Neuronal stem cell (in vitro differentiated cells): ENCODE data around the gene KCNK3.

Source experiments
- DNase-seq: peaks from one replicate; pipeline ENCODE4 v3.0.0-alpha.2; 2013; ENCODE audit warnings: low spot score
- H2AFZ ChIP-seq: one replicate; pipeline ENCODE4 v1.6.1; 2013; ENCODE audit warnings: mild to moderate bottlenecking, low read length, inconsistent platforms
- H2AK5ac ChIP-seq: 2 replicates; pipeline ENCODE4 v1.6.1; 2013; ENCODE audit warnings: low read depth, mild to moderate bottlenecking, inconsistent platforms, low read length, moderate library complexity, mixed read lengths
- H2BK120ac ChIP-seq: 2 replicates; pipeline ENCODE4 v1.6.1; 2013; ENCODE audit warnings: low read depth, mild to moderate bottlenecking, inconsistent platforms, low read length, moderate library complexity, mixed read lengths
- H2BK12ac ChIP-seq: one replicate; pipeline ENCODE4 v1.6.1; 2013; ENCODE audit warnings: low read length, inconsistent platforms
- H2BK15ac ChIP-seq: 2 replicates; pipeline ENCODE4 v1.6.1; 2013; ENCODE audit warnings: mild to moderate bottlenecking, low read length, inconsistent platforms, mixed read lengths
- H2BK5ac ChIP-seq: one replicate; pipeline ENCODE4 v1.6.1; 2013; ENCODE audit warnings: inconsistent platforms, mild to moderate bottlenecking, low read length, moderate library complexity
- H3K14ac ChIP-seq: one replicate; pipeline ENCODE4 v1.6.1; 2013; ENCODE audit warnings: low read length, inconsistent platforms
- H3K18ac ChIP-seq: 2 replicates; pipeline ENCODE4 v1.6.1; 2013; ENCODE audit warnings: low read length, inconsistent platforms
- H3K23ac ChIP-seq: 2 replicates; pipeline ENCODE4 v1.6.1; 2013; ENCODE audit warnings: low read depth, mild to moderate bottlenecking, mixed read lengths, low read length, inconsistent platforms; ENCODE audit not compliant: poor library complexity
- H3K27ac ChIP-seq: replicated peaks from 3 replicates; pipeline ENCODE4 v1.5.1; 2013; ENCODE audit warnings: low read length, inconsistent platforms
- H3K27me3 ChIP-seq, 3 experiments: 2 replicates each; pipeline ENCODE4 v1.6.1; 2013; ENCODE audit warnings: low read length in 3 of 3, mild to moderate bottlenecking in 2 of 3, inconsistent platforms in 1 of 3, low read depth in 1 of 3, mixed read lengths in 1 of 3, moderate library complexity in 1 of 3; ENCODE audit not compliant: control insufficient read depth in 3 of 3, insufficient read depth in 3 of 3
- H3K36me3 ChIP-seq, 2 donors: replicated peaks in 1 of 2; 2 replicates each; pipeline ENCODE4 v1.6.1; 2013; ENCODE audit warnings: low read length in 2 of 2; ENCODE audit not compliant: control insufficient read depth in 2 of 2, insufficient read depth in 2 of 2
- H3K4ac ChIP-seq: 2 replicates; pipeline ENCODE4 v1.6.1; 2013; ENCODE audit warnings: inconsistent platforms, mild to moderate bottlenecking, low read length, moderate library complexity
- H3K4me1 ChIP-seq, 2 donors: 1 replicate in 1 of 2; 2 replicates in 1 of 2; pipeline ENCODE4 v1.6.1; 2013; ENCODE audit warnings: low read length in 2 of 2, low read depth in 1 of 2; ENCODE audit not compliant: control insufficient read depth in 2 of 2, insufficient read depth in 1 of 2
- H3K4me2 ChIP-seq: one replicate; pipeline ENCODE4 v1.6.1; 2013; ENCODE audit warnings: mild to moderate bottlenecking, low read length, inconsistent platforms; ENCODE audit not compliant: insufficient read depth, poor library complexity, severe bottlenecking
- H3K4me3 ChIP-seq, 2 donors: 2 replicates each; pipeline ENCODE4 v1.5.1; 2013; ENCODE audit warnings: low read length in 2 of 2, mild to moderate bottlenecking in 2 of 2, inconsistent platforms in 1 of 2, moderate library complexity in 1 of 2
- H3K79me1 ChIP-seq: one replicate; pipeline ENCODE4 v1.6.1; 2013; ENCODE audit warnings: low read depth, mild to moderate bottlenecking, inconsistent platforms, low read length, moderate library complexity
- H3K9ac ChIP-seq: one replicate; pipeline ENCODE4 v1.6.1; 2013; ENCODE audit warnings: mild to moderate bottlenecking, low read depth, low read length, inconsistent platforms; ENCODE audit not compliant: poor library complexity
- H3K9me3 ChIP-seq, 2 donors: replicated peaks in 1 of 2; 2 replicates each; pipeline versions ENCODE3 to v1.6.1; 2013; ENCODE audit warnings: low read length in 2 of 2, mild to moderate bottlenecking in 2 of 2, inconsistent platforms in 1 of 2, low read depth in 1 of 2, mixed read lengths in 1 of 2, moderate library complexity in 1 of 2; ENCODE audit not compliant: control insufficient read depth in 2 of 2, insufficient read depth in 1 of 2
- H4K8ac ChIP-seq: one replicate; pipeline ENCODE4 v1.6.1; 2013; ENCODE audit warnings: low read depth, mild to moderate bottlenecking, inconsistent platforms, low read length, moderate library complexity
- H4K91ac ChIP-seq: one replicate; pipeline ENCODE4 v1.6.1; 2013; ENCODE audit warnings: low read length, low read depth, mild to moderate bottlenecking, inconsistent platforms; ENCODE audit not compliant: poor library complexity
- WGBS, 2 donors: extraction: QIAGEN DNeasy Blood & Tissue Kit; methylation state at CpG; one replicate each; pipeline ENCODE4 v1.1.7; 2013; ENCODE audit warnings: missing lambda C conversion rate in 2 of 2, mixed read lengths in 1 of 2; ENCODE audit not compliant: insufficient read length in 2 of 2, insufficient replicate concordance in 1 of 2; ENCODE audit errors: extremely low coverage in 2 of 2; 5-methylcytosine and 5-hydroxymethylcytosine counted together

Gene KCNK3

GRCh38 chr2:26666671-26667070 is 25.9 kb upstream of the KCNK3 start:
- Histone ChIP-seq H2BK15ac (no peak overlapping the region), H3K4me2 (no peak overlapping the region), H2BK5ac (no peak overlapping the region), H3K4ac (no peak overlapping the region), H3K18ac (no peak overlapping the region), H2AK5ac (no peak overlapping the region), H3K9me3 (no peaks in the 10 kb centered on the region), H3K9ac (no peak overlapping the region), H2AFZ (no peak overlapping the region), H3K79me1 (no peaks in the 10 kb centered on the region), H3K14ac (no peak overlapping the region), H3K27ac (no peak overlapping the region), H2BK120ac (no peak overlapping the region), H3K27me3 (peaks cover 0 to 28% (median 0%) of the 10 kb centered on the region in 3 experiments), H3K36me3 (no peaks in the 10 kb centered on the region), H4K91ac (no peak overlapping the region), H3K4me3 (no peak overlapping the region), H3K4me1 (no peaks in the 10 kb centered on the region), H4K8ac (no peak overlapping the region), H2BK12ac (no peak overlapping the region), H3K23ac (no peak overlapping the region)
- WGBS, 2 donors = no CpG with 5 or more reads among the region's 2 CpGs
- no peak for DNase-seq

- H3K36me3 ChIP-seq = no peaks in the 10 kb centered on the region
- H3K14ac ChIP-seq = no peak overlapping the region
- H3K27ac ChIP-seq = no peak overlapping the region
- no peak overlapping the region for H3K4me3 ChIP-seq
- no CpG with 5 or more reads among the region's 4 CpGs for WGBS, 2 donors
- H2AFZ ChIP-seq = no peak overlapping the region
- no peak for DNase-seq
- H2BK12ac ChIP-seq = no peak overlapping the region
- H2BK5ac ChIP-seq = no peak overlapping the region
- H3K27me3 ChIP-seq = peaks cover 0 to 36% (median 0%) of the 10 kb centered on the region in 3 experiments
- H2BK120ac ChIP-seq = no peak overlapping the region
- no peaks in the 10 kb centered on the region for H3K79me1 ChIP-seq
- H2BK15ac ChIP-seq = no peak overlapping the region
- no peaks in the 10 kb centered on the region for H3K9me3 ChIP-seq
- H3K4me2 ChIP-seq = no peak overlapping the region
- H3K18ac ChIP-seq = no peak overlapping the region
- no peak overlapping the region for H4K91ac ChIP-seq
- H3K23ac ChIP-seq = no peak overlapping the region
- H4K8ac ChIP-seq = no peak overlapping the region
- H3K4me1 ChIP-seq = peaks cover 0 to 2% of the 10 kb centered on the region in 2 donors
- no peak overlapping the region for H3K4ac ChIP-seq
- no peak overlapping the region for H3K9ac ChIP-seq
- no peak overlapping the region for H2AK5ac ChIP-seq
Observed at GRCh38 chr2:26668041-26668440, 24.5 kb upstream of the KCNK3 start.

DNA sequence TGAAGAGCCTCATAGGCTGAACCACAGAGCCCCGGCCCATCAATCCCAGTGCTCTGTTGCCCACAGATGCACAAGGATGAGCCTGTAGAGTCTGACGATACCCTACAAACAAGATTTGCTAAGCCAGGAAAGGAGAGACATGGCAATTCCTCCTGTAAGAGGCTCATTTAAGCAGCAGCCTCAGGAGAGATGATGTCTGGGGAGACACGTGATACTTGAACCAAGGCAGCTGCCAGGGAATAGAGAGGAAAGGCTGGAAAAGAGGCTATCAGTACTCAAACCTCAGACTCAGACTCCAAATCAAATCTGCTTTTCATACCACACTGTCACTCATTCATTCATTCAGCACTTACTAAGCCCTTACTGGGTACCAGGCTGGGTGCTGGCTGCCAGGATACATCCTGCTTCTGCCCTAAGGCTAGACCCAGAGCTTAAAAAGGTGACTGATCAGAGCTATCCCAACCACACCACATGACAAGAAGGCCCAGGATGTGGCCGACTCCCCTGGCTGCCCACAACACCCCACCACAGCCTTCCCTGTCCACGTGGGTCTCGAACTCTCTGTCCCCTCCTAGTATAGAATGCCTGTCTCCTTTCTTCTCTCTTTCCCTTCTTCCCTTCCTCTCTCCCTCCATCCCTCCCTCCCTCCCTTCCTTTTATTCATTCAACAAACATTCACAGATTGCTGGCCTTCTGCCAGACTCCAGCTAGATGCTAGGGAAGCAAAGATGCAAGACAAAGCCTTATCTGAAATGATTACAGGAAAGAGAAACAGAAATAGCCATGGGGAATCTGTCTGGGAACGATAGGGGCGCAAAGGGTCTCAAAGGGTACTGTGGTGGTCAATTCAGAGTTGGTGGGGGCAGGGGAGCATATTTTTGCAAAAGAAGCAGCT is 23.4 kb upstream of the KCNK3 start:
- Histone ChIP-seq H2BK120ac (no peak overlapping the region), H3K9ac (no peak overlapping the region), H3K36me3 (no peaks in the 10 kb centered on the region), H3K27ac (no peak overlapping the region), H3K4me1 (peaks cover 0 to 2% of the 10 kb centered on the region in 2 donors), H3K4me3 (no peak overlapping the region), H4K8ac (no peak overlapping the region), H3K23ac (no peak overlapping the region), H3K4ac (no peak overlapping the region), H3K14ac (no peak overlapping the region), H3K9me3 (no peaks in the 10 kb centered on the region), H4K91ac (no peak overlapping the region), H3K4me2 (no peak overlapping the region), H2BK12ac (no peak overlapping the region), H3K79me1 (no peaks in the 10 kb centered on the region), H3K27me3 (peaks cover 0 to 41% (median 0%) of the 10 kb centered on the region in 3 experiments), H2AK5ac (no peak overlapping the region), H2BK5ac (no peak overlapping the region), H2AFZ (no peak overlapping the region), H3K18ac (no peak overlapping the region), H2BK15ac (no peak overlapping the region)
- DNase-seq = no peak
- WGBS, 2 donors = no CpG with 5 or more reads among the region's 8 CpGs

DNA sequence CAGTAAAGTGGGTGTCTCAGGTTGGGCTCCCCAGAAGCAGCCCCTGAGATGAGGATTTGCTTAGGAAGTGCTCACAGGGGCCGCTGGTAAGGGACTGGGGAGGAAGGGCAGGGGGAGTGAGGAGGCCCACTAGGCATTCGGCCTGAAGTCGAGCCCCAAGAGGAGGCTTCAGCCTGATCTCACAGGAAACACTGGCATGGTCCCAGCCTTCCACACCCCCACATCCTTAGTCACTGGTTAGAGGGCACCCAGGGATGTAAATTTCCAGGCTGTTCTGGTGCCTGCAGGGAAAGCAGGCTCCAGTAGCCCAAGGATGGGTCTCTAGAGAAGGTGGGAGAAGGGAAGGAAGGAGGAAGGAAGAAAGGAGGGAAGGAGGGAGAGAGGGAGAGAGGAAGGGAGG is 22.4 kb upstream of the KCNK3 start:
- Histone ChIP-seq H3K23ac (no peak overlapping the region), H3K4me1 (peaks cover 0 to 2% of the 10 kb centered on the region in 2 donors), H3K18ac (no peak overlapping the region), H3K4me2 (no peak overlapping the region), H3K14ac (no peak overlapping the region), H3K36me3 (no peaks in the 10 kb centered on the region), H3K4ac (no peak overlapping the region), H3K27ac (no peak overlapping the region), H2AK5ac (no peak overlapping the region), H2BK120ac (no peak overlapping the region), H4K8ac (no peak overlapping the region), H3K79me1 (no peaks in the 10 kb centered on the region), H2BK12ac (peak overlapping the region; percentile 17), H2AFZ (no peak overlapping the region), H4K91ac (no peak overlapping the region), H2BK15ac (no peak overlapping the region), H2BK5ac (no peak overlapping the region), H3K4me3 (no peak overlapping the region), H3K27me3 (peaks cover 0 to 48% (median 0%) of the 10 kb centered on the region in 3 experiments), H3K9ac (no peak overlapping the region), H3K9me3 (no peaks in the 10 kb centered on the region)
- WGBS, 2 donors = no CpG with 5 or more reads among the region's 3 CpGs
- DNase-seq = no peak
